OCI-LY7 (cell line): ENCODE measurements around the gene GRIK2. TPM values are rescaled to one million over a fixed set of nuclear protein-coding genes. Genes with fewer than 3 reads are reported as not detected.

Source experiments
- BruUV-seq: library from RNA; stranded (reverse); fragments of 400-500 nt; replicated peaks from 2 replicates; lab custom pipeline; 2021; lab: Mats Ljungman, UMichigan
- CTCF ChIA-PET: fragments of 300-600 bp; sonication (Branson Sonifier 250); formaldehyde crosslinking; loops from one replicate; lab custom pipeline; 2022; ENCODE audit warnings: antibody characterized with exemption; ENCODE audit not compliant: unreplicated experiment; lab: Charles Lee
- POLR2A ChIA-PET: fragments of 300-600 bp; sonication (Branson Sonifier 250); formaldehyde crosslinking; loops from one replicate; lab custom pipeline; 2022; ENCODE audit warnings: antibody characterized with exemption; lab: Charles Lee
- DNase-seq: peaks from one replicate; pipeline ENCODE4 v3.0.0-alpha.2; 2015; ENCODE audit warnings: low spot score
- H2AFZ ChIP-seq: fragments of 200-600 bp; sonication (generic), shearing (Covaris generic); 2 replicates; pipeline ENCODE4 v1.6.1; 2014; ENCODE audit warnings: mild to moderate bottlenecking, antibody characterized with exemption, low read length, moderate library complexity
- H3K27ac ChIP-seq: fragments of 200-600 bp; sonication (generic); 2 replicates; pipeline ENCODE4 v1.5.1; 2014; ENCODE audit warnings: mixed run types, low read depth, mild to moderate bottlenecking, moderate library complexity, low read length, inconsistent platforms; ENCODE audit not compliant: poor library complexity, severe bottlenecking
- H3K36me3 ChIP-seq: fragments of 200-600 bp; sonication (generic); 2 replicates; pipeline ENCODE4 v1.6.1; 2014; ENCODE audit warnings: mild to moderate bottlenecking, antibody characterized with exemption, low read length, moderate library complexity, mixed read lengths; ENCODE audit not compliant: insufficient read depth
- H3K4me1 ChIP-seq: fragments of 200-600 bp; sonication (generic); 2 replicates; pipeline ENCODE4 v1.5.1; 2014; ENCODE audit warnings: mild to moderate bottlenecking, low read length; ENCODE audit not compliant: insufficient read depth, poor library complexity, severe bottlenecking
- H3K4me2 ChIP-seq: fragments of 200-600 bp; sonication (generic); 2 replicates; pipeline ENCODE4 v1.6.1; 2014; ENCODE audit warnings: mild to moderate bottlenecking, low read length
- H3K4me3 ChIP-seq: fragments of 200-600 bp; sonication (generic); 2 replicates; pipeline ENCODE4 v1.5.1; 2014; ENCODE audit warnings: mild to moderate bottlenecking, low read depth, low read length; ENCODE audit not compliant: poor library complexity, severe bottlenecking
- H3K79me2 ChIP-seq: fragments of 200-600 bp; sonication (generic); 2 replicates; pipeline ENCODE4 v1.6.1; 2016; ENCODE audit warnings: low read depth, mild to moderate bottlenecking, low read length, moderate library complexity, mixed read lengths; ENCODE audit not compliant: insufficient read depth
- H3K9me2 ChIP-seq: fragments of 200-600 bp; sonication (generic); 2 replicates; pipeline ENCODE4 v1.6.1; 2016; ENCODE audit warnings: mild to moderate bottlenecking, low read length, mixed read lengths; ENCODE audit not compliant: insufficient read depth
- H3K9me3 ChIP-seq: fragments of 200-600 bp; sonication (generic); 2 replicates; pipeline ENCODE4 v1.6.1; 2014; ENCODE audit warnings: mild to moderate bottlenecking, mixed run types, low read length, mixed read lengths
- H4K20me1 ChIP-seq: fragments of 200-600 bp; sonication (generic); 2 replicates; pipeline ENCODE4 v1.6.1; 2014; ENCODE audit warnings: mild to moderate bottlenecking, antibody characterized with exemption, low read length, moderate library complexity, mixed read lengths; ENCODE audit not compliant: insufficient read depth
- EZH2phosphoT487 ChIP-seq: fragments of 200-600 bp; sonication (generic); IDR thresholded peaks from 2 replicates; pipeline ENCODE4 v1.6.1; 2018; ENCODE audit warnings: low read depth, borderline replicate concordance, mild to moderate bottlenecking, mixed run types, antibody characterized with exemption, low read length, moderate library complexity, mixed read lengths
- intact Hi-C: fragments of 100-400 bp; cut with micrococcal nuclease; formaldehyde crosslinking; loops from one replicate; pipeline ENCODE4 v1.10.0; 2022; ENCODE audit not compliant: unreplicated experiment
- total RNA-seq, 2 experiments: library from RNA; depleted of rRNA in 1 of 2; stranded (reverse); fragments of >200 nt in 1 of 2; shearing (Covaris generic) in 1 of 2; gene quantifications; 2 replicates each; pipeline ENCODE4 v1.2.3, GENCODE V29; 2014 to 2022
- TF ChIP-seq, protein P1 (sequence below): fragments of 200-600 bp; sonication (generic); conservative IDR thresholded peaks from 2 replicates; pipeline ENCODE4 v1.5.1; 2014; ENCODE audit warnings: mild to moderate bottlenecking, antibody characterized with exemption, low read length, moderate library complexity, mixed read lengths

GRIK2 gene
- total RNA-seq, 2 experiments from 2014 or later: not detected

DNA sequence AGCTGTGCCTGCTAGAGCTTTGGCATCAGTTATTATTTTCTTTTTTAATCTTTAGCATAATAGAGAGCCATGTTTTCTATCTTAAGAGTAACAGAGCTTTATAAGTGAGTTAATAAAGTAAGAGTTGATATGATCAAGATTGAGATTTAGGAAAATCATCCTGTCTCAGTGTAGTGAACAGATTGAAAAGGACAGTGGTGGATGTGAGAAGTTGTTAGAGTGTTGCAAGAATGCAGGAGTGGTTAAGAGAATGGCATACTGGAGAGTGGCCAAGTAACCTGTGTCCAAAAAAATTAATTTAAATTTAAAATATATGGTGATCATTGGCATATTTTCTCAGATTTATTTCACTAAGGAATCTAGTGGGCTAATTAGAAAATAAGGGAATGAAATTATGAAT, 629.3 kb downstream of the GRIK2 start:
- H3K27ac ChIP-seq: no peak overlapping the region
- no peaks in the 10 kb centered on the region for H3K36me3 ChIP-seq
- no peaks in the 10 kb centered on the region for H3K9me2 ChIP-seq
- H3K9me3 ChIP-seq: no peaks in the 10 kb centered on the region
- H3K79me2 ChIP-seq: no peaks in the 10 kb centered on the region
- no peak for TF ChIP-seq EZH2phosphoT487
- TF ChIP-seq, protein P1, sequence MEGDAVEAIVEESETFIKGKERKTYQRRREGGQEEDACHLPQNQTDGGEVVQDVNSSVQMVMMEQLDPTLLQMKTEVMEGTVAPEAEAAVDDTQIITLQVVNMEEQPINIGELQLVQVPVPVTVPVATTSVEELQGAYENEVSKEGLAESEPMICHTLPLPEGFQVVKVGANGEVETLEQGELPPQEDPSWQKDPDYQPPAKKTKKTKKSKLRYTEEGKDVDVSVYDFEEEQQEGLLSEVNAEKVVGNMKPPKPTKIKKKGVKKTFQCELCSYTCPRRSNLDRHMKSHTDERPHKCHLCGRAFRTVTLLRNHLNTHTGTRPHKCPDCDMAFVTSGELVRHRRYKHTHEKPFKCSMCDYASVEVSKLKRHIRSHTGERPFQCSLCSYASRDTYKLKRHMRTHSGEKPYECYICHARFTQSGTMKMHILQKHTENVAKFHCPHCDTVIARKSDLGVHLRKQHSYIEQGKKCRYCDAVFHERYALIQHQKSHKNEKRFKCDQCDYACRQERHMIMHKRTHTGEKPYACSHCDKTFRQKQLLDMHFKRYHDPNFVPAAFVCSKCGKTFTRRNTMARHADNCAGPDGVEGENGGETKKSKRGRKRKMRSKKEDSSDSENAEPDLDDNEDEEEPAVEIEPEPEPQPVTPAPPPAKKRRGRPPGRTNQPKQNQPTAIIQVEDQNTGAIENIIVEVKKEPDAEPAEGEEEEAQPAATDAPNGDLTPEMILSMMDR: no peak
- no peak overlapping the region for H3K4me2 ChIP-seq
- no TSS peak for BruUV-seq
- no peaks in the 10 kb centered on the region for H4K20me1 ChIP-seq
- intact Hi-C loops: no loop called here
- no peaks in the 10 kb centered on the region for H3K4me1 ChIP-seq
- no peak overlapping the region for H2AFZ ChIP-seq
- POLR2A ChIA-PET: interaction anchor here (0.6 kb wide), 1 partner anchor 53 kb away, joined by 3 read pairs; no protein-coding TSS in a partner anchor
- CTCF ChIA-PET: no interaction called here
- no peak overlapping the region for H3K4me3 ChIP-seq
- DNase-seq: no peak

DNA sequence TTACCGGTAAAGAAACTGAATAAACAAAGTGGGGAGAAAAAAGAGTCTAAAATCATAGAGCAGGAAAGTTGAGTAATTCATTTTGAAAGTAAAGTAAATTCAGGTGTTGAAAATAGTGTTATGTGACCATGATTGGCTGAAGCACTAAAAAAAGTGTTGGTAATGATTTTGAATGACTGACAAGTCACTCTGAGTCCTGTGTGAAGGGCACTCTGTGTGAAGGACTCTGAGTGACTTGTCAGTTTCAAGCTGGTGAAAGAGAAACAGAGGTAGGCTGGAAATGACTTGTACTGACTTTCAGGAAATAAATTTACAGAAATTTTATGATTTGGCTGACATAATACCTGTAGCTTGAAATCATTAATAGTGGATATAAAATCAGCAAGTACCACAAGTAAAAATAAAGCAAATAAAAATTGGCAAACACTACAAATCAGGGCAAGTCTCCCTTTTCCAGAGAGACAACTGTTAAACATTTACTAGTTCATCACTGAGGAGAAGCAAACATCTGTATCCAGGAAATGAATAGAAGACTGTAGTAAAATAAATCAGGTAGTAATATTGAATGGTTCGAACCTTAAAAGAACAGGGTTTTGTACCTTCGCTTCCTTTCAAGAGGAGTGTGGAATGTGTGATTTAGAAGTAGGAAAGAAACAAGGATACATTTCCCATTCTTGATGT, 630.6 kb downstream of the GRIK2 start:
- TF ChIP-seq, protein P1: no peak
- no peak for TF ChIP-seq EZH2phosphoT487
- no peak overlapping the region for H2AFZ ChIP-seq
- no peaks in the 10 kb centered on the region for H3K9me2 ChIP-seq
- no peaks in the 10 kb centered on the region for H3K79me2 ChIP-seq
- no peak for DNase-seq
- H3K4me1 ChIP-seq: no peaks in the 10 kb centered on the region
- no peak overlapping the region for H3K27ac ChIP-seq
- no peaks in the 10 kb centered on the region for H3K9me3 ChIP-seq
- POLR2A ChIA-PET: no interaction called here
- no TSS peak for BruUV-seq
- no peaks in the 10 kb centered on the region for H4K20me1 ChIP-seq
- no peak overlapping the region for H3K4me3 ChIP-seq
- CTCF ChIA-PET: no interaction called here
- intact Hi-C loops: no loop called here
- no peak overlapping the region for H3K4me2 ChIP-seq
- H3K36me3 ChIP-seq: no peaks in the 10 kb centered on the region

DNA sequence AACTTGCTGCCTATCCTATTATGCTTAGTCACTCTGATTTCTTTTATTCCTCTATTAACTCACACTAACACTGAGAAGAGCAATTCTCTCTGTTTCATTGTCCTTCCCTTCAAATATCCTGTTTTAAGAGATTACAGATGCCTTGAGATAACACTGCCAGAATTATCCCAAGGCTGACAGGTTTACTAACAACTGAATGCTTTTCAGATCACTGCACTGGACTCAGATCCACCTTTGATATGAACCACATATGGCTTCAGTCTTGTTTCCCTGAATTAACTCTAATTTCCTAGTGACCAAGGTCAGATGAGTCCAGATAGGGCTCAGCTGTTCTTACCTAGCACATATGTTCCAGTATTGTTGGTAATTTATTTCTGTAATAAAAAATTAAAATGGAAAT, 633.1 kb downstream of the GRIK2 start:
- H2AFZ ChIP-seq: no peak overlapping the region
- H3K4me1 ChIP-seq: no peaks in the 10 kb centered on the region
- ChIA-PET POLR2A (no interaction called here), CTCF (no interaction called here)
- H3K9me2 ChIP-seq: no peaks in the 10 kb centered on the region
- no peaks in the 10 kb centered on the region for H4K20me1 ChIP-seq
- H3K79me2 ChIP-seq: no peaks in the 10 kb centered on the region
- no peak overlapping the region for H3K4me3 ChIP-seq
- H3K4me2 ChIP-seq: no peak overlapping the region
- no TSS peak for BruUV-seq
- intact Hi-C loops: no loop called here
- TF ChIP-seq, protein P1: no peak
- no peak for TF ChIP-seq EZH2phosphoT487
- H3K9me3 ChIP-seq: no peaks in the 10 kb centered on the region
- H3K36me3 ChIP-seq: no peaks in the 10 kb centered on the region
- no peak for DNase-seq
- H3K27ac ChIP-seq: no peak overlapping the region
